CD4-positive, alpha-beta T cell treated with Interleukin-1 beta for 1 hour (primary cell): Measurements from ENCODE around the gene OR8D1.
"Not testable (repeated sequence)": the region's sequence is repeated elsewhere in the genome, so short reads cannot be mapped to it uniquely, and the experiment has no call there.

Experiments
- DNase-seq, 2 donors: peaks; one replicate each; pipeline ENCODE4 v3.0.0-alpha.2; 2020 to 2022

The OR8D1 gene

DNA sequence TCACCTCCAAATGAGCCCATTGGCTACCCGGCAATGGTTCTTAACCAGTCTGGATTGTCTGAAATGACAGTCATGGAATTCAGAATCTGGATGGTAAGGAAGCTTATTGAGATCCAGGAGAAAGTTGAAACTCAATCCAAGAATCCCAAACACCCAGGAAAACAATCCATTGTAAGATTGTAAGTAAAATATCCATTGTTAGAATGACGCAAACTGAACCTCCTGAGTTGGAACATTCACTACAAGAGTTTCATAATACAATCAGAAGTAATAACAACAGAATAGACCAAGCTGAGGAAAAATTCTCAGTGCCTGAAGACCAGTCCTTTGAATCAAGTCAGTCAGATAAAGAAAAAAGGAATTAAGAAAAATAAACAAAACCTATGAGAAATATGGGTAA, 35.5 kb downstream of the OR8D1 start:
- DNase-seq: no peak

DNA sequence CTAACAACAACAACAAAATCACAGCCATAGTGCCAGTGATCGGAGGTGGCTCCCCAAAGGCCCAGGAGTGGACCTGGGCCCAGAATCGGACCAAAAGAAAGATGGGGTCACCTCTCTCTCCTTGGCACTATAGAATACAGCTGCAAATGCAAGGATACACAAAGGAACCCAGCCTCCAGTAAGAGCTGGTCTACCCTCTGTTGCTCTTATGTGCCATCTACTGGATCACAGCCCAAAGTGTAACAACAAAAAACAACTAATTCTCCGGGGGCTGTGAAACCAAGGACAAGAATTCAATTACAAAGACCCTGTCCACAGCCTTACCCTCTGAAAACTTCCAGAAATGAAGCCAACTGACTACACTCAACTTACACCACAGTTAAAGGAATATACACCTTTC, 35.9 kb downstream of the OR8D1 start:
- no peak for DNase-seq

DNA sequence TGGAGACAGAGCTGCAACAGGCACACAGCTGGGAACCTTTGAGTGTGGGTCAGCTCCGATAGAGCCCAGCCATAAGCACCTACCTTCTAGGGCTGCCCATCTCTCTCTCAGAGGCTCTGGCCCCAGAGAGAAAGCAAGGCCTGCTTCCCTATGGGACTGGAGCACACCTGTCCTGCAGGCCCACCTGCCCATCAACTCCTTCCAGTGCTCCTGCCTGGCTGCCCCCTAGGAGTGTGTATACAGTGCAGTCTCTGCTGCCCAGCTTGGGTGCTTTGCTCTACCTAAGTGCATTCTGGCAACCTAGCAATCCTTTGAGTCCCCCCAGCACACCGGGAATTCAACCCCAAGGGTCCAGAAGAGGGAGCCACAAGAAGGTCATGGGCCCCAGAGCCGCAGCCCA, 36.5 kb downstream of the OR8D1 start:
- DNase-seq: no peak

DNA sequence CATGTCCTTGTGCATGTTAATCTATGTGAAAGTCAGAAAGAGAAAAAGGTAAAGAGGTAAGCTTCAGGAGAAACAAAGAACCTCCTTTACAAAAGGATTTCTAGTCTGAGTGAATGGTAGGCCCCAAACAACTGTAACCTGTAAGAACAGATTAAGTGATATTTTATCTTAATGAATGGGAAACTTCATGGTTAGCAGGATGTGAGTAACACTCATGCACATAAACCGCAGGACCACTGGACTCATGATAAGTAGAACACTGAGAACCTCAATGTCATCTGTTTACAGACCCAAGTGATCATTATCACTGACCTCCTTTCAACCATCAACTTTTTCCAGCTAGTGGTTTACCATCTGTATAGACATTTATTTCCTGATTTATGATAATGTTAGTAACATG, 37.7 kb downstream of the OR8D1 start:
- no peak for DNase-seq

DNA sequence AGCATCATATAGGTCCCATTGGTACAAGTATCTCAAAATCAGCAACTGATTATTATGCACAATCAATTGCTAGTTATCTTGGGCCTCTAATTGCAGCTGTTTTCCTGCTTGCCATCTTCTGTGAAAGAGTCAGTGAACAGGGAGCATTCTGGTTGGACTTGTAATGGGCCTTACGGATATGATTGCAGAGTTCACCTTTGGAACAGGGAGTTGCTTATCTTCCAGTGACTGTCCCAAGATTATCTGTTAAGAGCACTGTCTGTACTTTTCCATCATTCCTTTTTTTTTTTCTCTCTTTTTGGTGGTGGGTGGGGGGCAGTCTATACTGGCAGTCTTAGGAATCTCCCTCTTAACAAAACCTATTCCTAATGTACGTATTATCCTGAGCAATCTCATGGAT, 39.7 kb downstream of the OR8D1 start:
- DNase-seq: no peak

DNA sequence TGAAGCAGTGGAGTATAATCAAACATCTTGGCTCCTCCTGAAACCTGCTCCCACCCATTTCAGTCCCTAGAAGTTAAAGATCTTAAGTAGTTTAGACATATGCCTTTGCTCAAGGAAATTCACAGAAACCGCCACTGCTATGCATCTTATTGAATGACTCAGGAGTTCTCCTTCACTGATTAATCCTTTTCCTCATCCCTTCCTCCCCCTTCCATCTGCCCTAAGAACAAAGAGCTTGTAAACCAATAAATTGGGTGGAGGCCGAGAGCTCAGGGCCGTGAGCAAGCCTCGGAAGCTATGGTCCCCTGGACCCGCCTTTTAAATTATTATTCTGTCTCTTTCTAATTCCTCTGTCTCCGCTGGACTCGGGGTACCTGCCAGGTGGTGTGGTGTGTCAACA, 42.9 kb downstream of the OR8D1 start:
- not testable (repeated sequence) for DNase-seq

DNA sequence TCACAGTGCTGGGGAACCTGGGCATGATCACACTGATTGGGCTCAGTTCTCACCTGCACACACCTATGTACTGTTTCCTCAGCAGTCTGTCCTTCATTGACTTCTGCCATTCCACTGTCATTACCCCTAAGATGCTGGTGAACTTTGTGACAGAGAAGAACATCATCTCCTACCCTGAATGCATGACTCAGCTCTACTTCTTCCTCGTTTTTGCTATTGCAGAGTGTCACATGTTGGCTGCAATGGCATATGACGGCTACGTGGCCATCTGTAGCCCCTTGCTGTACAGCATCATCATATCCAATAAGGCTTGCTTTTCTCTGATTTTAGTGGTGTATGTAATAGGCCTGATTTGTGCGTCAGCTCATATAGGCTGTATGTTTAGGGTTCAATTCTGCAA, 48.7 kb downstream of the OR8D1 start:
- DNase-seq: not testable (repeated sequence)

DNA sequence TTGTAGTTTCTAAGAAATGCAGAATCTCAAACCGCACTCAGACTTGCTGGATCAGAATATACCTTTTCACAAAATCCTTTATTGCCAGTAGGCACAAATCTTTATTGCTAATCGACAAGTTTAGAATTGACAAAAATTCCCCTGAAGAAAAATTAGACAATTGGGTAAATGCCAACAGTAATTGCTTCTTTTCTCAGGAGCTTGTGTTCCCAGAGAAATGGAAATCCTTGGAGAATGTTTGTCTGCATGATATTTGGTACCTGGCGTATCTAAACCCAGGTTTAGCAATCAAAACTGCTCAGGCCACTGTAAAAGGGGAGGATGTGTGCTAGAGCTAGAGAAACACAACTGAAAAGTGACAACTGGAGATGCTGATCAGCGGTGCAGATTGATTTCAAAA, 57.7 kb downstream of the OR8D1 start, which contains the start of gene OR8G5:
Gene OR8G5, plus strand, starts transcription at position 301 of the 400 bp plus-strand sequence. CDS start 8,556 bp downstream, outside the sequence.
- no peak for DNase-seq
